ENCODE data around the gene GLB1L2. TPM values are rescaled to one million over a fixed set of nuclear protein-coding genes. Genes with fewer than 3 reads are reported as not detected.
A peak's percentile ranks its signal among the peaks of the same experiment; 100 is the strongest.

GLB1L2 gene
- total RNA-seq, 1 donor from 2014 or later, result 11.6 TPM

DNA sequence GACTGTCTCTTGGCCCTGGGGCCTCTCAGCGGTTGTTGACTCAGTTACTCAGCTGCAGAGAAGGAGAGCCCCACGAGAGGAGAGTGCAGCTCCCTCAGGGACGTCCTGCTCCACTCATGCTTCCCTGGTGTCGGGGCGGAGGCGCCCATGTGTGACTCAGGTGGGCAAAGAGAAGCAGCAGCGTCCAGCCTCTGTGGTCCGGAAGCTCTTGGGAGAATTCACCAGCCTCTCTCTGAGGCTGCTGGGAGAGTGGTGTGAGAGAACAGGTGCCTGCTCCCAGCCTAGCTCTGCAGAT lies 25.7 kb downstream of the GLB1L2 start:
- TF ChIP-seq, protein P1, sequence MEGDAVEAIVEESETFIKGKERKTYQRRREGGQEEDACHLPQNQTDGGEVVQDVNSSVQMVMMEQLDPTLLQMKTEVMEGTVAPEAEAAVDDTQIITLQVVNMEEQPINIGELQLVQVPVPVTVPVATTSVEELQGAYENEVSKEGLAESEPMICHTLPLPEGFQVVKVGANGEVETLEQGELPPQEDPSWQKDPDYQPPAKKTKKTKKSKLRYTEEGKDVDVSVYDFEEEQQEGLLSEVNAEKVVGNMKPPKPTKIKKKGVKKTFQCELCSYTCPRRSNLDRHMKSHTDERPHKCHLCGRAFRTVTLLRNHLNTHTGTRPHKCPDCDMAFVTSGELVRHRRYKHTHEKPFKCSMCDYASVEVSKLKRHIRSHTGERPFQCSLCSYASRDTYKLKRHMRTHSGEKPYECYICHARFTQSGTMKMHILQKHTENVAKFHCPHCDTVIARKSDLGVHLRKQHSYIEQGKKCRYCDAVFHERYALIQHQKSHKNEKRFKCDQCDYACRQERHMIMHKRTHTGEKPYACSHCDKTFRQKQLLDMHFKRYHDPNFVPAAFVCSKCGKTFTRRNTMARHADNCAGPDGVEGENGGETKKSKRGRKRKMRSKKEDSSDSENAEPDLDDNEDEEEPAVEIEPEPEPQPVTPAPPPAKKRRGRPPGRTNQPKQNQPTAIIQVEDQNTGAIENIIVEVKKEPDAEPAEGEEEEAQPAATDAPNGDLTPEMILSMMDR (conservative IDR thresholded peaks at IDR 0.05), result no peak
- Mint-ChIP-seq H3K9me3 (no peaks in the 10 kb centered on the region), H3K4me3 (no peak overlapping the region), H3K4me1 (ENCODE audit: unreplicated experiment) (no peaks in the 10 kb centered on the region), H3K36me3 (peaks cover 4% of the 10 kb centered on the region), H3K27ac (no peak overlapping the region), H3K27me3 (peaks cover 5% of the 10 kb centered on the region)
- DNase-seq (ENCODE audit: extremely low spot score, unreplicated experiment), result no peak

DNA sequence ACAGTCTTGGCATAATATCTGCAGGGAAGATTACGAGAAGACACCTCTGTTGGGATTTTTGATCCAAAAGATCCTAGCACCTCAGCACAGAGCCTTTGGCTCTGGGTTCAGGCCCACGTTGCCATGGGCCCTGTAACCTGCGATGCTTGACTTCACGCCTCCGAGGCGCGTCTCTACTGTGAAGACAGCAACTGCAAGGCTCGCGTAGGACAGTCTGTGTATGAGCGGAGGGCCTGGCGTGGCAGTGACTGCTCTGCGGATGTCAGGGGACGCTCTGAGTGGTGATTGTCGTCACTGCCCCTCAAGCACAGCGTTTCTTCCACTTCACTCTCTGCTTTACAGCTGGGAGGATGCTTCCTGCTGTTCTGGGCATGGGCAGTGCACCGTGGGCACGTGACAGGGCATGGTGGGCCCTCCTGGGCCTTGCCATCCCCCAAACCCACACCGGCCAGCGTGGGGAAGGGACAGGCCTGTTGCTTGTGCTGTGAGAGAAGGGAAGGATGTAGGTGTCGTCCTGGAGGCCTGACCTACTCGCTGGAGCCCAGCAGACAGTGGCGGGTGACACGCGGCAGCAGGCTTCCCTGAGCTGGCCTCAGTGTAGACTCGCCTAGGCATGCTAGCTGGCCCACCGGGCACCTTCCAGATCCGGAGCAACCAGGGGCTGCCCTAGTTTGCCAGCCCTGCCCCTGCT lies 26.5 kb downstream of the GLB1L2 start:
- DNase-seq (ENCODE audit: extremely low spot score, unreplicated experiment), result no peak
- H3K27me3 Mint-ChIP-seq, result peaks cover 5% of the 10 kb centered on the region
- TF ChIP-seq, protein P1 (conservative IDR thresholded peaks at IDR 0.05), result no peak
- H3K36me3 Mint-ChIP-seq, result peaks cover 3% of the 10 kb centered on the region
- H3K27ac Mint-ChIP-seq, result no peak overlapping the region
- H3K4me1 Mint-ChIP-seq (ENCODE audit: unreplicated experiment), result no peaks in the 10 kb centered on the region
- no peaks in the 10 kb centered on the region for H3K9me3 Mint-ChIP-seq
- no peak overlapping the region for H3K4me3 Mint-ChIP-seq

DNA sequence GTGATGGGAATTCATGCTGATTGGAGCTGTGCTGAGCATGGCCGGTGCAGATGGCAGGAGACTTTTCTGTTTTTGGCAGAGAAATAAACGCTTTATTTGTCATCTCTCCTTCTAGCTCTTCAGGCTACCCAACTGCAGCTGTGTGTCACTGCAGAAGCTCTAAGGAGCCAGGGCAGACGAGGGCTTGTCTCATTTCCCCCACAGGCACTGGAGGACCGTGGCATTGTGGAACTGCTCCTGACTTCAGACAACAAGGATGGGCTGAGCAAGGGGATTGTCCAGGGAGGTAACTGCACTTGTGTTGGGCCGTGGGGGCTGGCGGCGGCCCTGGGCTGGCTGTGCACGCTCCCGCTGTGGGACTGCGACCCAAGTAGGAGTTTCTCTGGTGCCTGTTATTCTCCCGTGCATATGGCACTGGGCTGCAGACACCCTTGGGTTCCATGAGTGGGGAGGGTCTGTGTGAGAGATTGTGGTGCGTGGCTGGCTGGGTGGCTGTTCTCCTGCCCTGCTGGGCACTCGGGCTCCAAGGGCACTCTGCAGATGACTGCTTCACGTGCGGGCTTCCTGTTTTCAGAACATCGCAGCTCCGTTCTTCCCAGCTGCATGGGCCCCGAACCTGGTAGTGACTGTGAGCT lies 27.2 kb downstream of the GLB1L2 start:
- Mint-ChIP-seq H3K4me1 (ENCODE audit: unreplicated experiment) (no peaks in the 10 kb centered on the region), H3K4me3 (no peak overlapping the region), H3K27me3 (peaks cover 5% of the 10 kb centered on the region), H3K9me3 (no peaks in the 10 kb centered on the region), H3K36me3 (no peaks in the 10 kb centered on the region), H3K27ac (no peak overlapping the region)
- DNase-seq (ENCODE audit: extremely low spot score, unreplicated experiment), result no peak
- TF ChIP-seq, protein P1 (conservative IDR thresholded peaks at IDR 0.05), result no peak

DNA sequence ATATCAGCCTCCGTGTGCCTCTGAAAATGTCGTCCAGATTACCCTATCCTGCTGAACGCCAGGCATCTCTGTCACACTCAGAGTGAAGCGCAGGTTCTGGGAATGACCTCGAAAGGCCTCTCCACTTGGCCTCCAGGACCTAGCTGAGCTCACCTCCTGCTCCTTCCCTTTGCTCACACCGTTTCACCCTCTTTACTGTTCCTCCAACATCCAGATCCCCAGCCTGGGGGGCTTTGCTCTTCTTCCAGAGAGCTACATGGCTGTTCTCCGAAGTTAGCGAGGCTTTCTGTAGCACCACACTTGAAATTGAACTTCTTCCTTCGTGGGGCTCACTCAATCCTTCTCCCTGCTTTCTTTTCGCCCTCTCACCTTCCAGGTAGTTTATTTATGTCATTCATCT lies 27.9 kb downstream of the GLB1L2 start:
- Mint-ChIP-seq H3K27me3 (peaks cover 5% of the 10 kb centered on the region), H3K9me3 (no peaks in the 10 kb centered on the region), H3K36me3 (no peaks in the 10 kb centered on the region), H3K4me3 (no peak overlapping the region), H3K4me1 (ENCODE audit: unreplicated experiment) (no peaks in the 10 kb centered on the region), H3K27ac (peak overlapping the region; percentile 6)
- TF ChIP-seq, protein P1 (conservative IDR thresholded peaks at IDR 0.05), result no peak
- DNase-seq (ENCODE audit: extremely low spot score, unreplicated experiment), result no peak

DNA sequence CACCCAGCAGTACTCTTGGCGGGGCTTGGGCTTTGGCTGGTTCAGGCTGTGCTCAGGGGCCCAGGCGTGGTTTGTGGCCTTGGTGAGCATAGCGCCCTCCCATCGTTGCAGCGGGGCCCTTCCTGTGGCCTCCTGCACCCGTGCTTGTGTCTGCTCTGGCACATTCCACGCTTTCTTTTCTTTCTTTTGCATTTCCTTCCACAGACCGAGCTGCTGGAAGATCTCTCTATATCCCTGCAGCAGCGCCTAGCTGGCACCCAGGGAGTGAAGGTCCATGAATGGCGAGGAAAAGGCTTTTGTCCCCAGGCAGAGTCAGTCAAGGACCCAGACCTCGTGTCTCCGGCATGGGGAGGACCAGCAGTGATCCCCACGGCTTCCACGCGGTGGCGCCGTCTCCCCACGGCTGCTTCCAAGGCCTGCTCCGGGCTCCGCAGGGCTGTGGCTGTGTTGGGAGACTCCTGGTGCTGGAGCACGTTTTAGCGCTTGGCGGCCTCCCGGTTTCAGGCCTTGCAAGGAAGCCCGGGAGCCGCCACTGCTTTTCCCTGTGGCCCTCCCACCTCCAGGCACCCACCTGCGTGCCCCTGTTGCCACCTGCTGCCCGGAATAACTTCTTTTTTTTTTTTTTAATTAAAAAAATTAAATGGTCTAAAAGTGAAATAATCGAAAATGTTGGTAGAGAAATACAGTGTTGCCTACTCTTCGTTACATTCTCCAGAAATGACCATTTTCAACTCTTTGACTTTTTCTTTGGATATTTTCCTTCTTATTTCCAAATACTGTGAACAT lies 28.5 kb downstream of the GLB1L2 start:
- peaks cover 5% of the 10 kb centered on the region for H3K27me3 Mint-ChIP-seq
- H3K4me1 Mint-ChIP-seq (ENCODE audit: unreplicated experiment), result no peaks in the 10 kb centered on the region
- TF ChIP-seq, protein P1 (conservative IDR thresholded peaks at IDR 0.05), result peak; percentile 96
- DNase-seq (ENCODE audit: extremely low spot score, unreplicated experiment), result peak; percentile 91
- H3K27ac Mint-ChIP-seq, result peak overlapping the region; percentile 6
- no peak overlapping the region for H3K4me3 Mint-ChIP-seq
- H3K9me3 Mint-ChIP-seq, result no peaks in the 10 kb centered on the region
- H3K36me3 Mint-ChIP-seq, result no peaks in the 10 kb centered on the region
